Gastroesophageal sphincter (tissue), 3 donors: ENCODE results near the gene ALPL.

Experiments used
- EP300 ChIP-seq: sonication (generic); formaldehyde crosslinking; IDR thresholded peaks from one replicate; pipeline ENCODE4 v1.6.1; 2017; ENCODE audit warnings: antibody characterized with exemption, mild to moderate bottlenecking
- POLR2A ChIP-seq, 2 donors: fragments of 450-650 bp; IDR thresholded peaks; one replicate each; pipeline ENCODE4 v1.6.1; 2017; ENCODE audit warnings: antibody characterized with exemption in 2 of 2, mild to moderate bottlenecking in 2 of 2, moderate library complexity in 1 of 2
- POLR2AphosphoS5 ChIP-seq: sonication (generic); formaldehyde crosslinking; IDR thresholded peaks from one replicate; pipeline ENCODE4 v1.6.1; 2017; ENCODE audit warnings: antibody characterized with exemption
- TF ChIP-seq, protein P1 (sequence below), 4 experiments: fragments of 200-600 bp in 2 of 4; fragments of 450-650 bp in 2 of 4; sonication (generic) in 1 of 4; IDR thresholded peaks; one replicate each; pipeline ENCODE4 v1.5.1; 2017 to 2019; ENCODE audit warnings: antibody characterized with exemption in 4 of 4, mild to moderate bottlenecking in 2 of 4, moderate library complexity in 2 of 4

DNA sequence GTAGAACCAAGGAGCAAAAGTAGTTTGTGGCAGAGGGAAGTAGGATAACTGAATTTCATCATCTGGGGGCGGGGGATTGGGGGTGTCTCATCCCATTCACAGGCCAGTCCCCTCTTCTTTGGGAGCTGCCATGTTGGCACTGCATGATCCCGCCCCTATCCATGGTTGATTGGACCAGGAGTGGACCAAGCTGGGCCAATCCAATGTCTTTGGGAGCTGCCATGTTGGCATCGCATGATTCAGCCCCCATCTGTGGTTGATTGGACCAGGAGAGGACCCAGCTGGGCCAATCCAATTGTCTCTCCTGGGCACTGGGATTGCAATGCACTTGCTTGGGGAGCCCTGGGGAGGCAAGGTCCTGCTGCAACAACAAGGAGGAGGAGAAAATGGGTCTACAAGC, 12.3 kb upstream of the ALPL start:
- TF ChIP-seq, protein P1, sequence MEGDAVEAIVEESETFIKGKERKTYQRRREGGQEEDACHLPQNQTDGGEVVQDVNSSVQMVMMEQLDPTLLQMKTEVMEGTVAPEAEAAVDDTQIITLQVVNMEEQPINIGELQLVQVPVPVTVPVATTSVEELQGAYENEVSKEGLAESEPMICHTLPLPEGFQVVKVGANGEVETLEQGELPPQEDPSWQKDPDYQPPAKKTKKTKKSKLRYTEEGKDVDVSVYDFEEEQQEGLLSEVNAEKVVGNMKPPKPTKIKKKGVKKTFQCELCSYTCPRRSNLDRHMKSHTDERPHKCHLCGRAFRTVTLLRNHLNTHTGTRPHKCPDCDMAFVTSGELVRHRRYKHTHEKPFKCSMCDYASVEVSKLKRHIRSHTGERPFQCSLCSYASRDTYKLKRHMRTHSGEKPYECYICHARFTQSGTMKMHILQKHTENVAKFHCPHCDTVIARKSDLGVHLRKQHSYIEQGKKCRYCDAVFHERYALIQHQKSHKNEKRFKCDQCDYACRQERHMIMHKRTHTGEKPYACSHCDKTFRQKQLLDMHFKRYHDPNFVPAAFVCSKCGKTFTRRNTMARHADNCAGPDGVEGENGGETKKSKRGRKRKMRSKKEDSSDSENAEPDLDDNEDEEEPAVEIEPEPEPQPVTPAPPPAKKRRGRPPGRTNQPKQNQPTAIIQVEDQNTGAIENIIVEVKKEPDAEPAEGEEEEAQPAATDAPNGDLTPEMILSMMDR (IDR thresholded peaks at IDR 0.05): no peak
- TF ChIP-seq POLR2A (IDR thresholded peaks at IDR 0.05) (no peak), POLR2AphosphoS5 (no peak), EP300 (no peak)
